ENCODE measurements around the gene EFCAB10.

- TF ChIP-seq POLR2AphosphoS5 (IDR thresholded peaks at IDR 0.05) (no peak), CTCF (IDR thresholded peaks at IDR 0.05) (no peak), EP300 (IDR thresholded peaks at IDR 0.05) (no peak), POLR2A (IDR thresholded peaks at IDR 0.05) (no peak)
Observed at GRCh38 chr7:105591522-105591921, 10.2 kb upstream of the EFCAB10 start.

Measured in gastroesophageal sphincter (tissue), 3 donors.